ENCODE results near the gene CFAP141. TPM values are rescaled to one million over a fixed set of nuclear protein-coding genes. Genes with fewer than 3 reads are reported as not detected.

CFAP141 gene
- total RNA-seq, 2 donors from 2014 or later, result not detected

- intact Hi-C loops (cut with DNase I), result loop anchor here (2.0 kb wide), 1 partner anchor 52 kb away; the partner anchor contains the start of gene HAX1
These were observed 14.8 kb upstream of the CFAP141 start for GRCh38 chr1:154220970-154221277.

GRCh38 chr1:154220071-154220969, 14.2 kb upstream of the CFAP141 start, which contains the start of gene UBAP2L:
UBAP2L (plus strand) TSS chr1:154220955; CDS start chr1:154225124, 4,169 bp downstream.
- Histone ChIP-seq H3K9me3 (no peaks in the 10 kb centered on the region), H3K36me3 (peaks cover 0 to 4% of the 10 kb centered on the region in 2 donors), H3K27me3 (replicated peaks; ENCODE audit: insufficient read depth) (no peaks in the 10 kb centered on the region), H3K27ac (peak within 1 kb of the TSS; percentile 97 to 99), H3K4me3 (peak within 1 kb of the TSS; percentile 88 to 93), H3K4me1 (replicated peaks) (peaks cover 3% of the 10 kb centered on the region)
- DNase-seq (ENCODE audit: low spot score), result peak; percentile 99
- WGBS, result under 1% methylated on average over 73 of the region's 73 CpGs
- TF ChIP-seq POLR2AphosphoS5 (IDR thresholded peaks at IDR 0.05), result peak; percentile 100
- peak; percentile 90 for TF ChIP-seq POLR2A (IDR thresholded peaks at IDR 0.05)
- TF ChIP-seq CTCF (IDR thresholded peaks at IDR 0.05), result peak in 1 of 4 experiments; percentile 2
- intact Hi-C loops (cut with DNase I), result loop anchor here (2.0 kb wide), 1 partner anchor 52 kb away; the partner anchor contains the start of gene HAX1

More at GRCh38 chr1:154220970-154221277, 14.8 kb upstream of the CFAP141 start:
- peak overlapping the region; percentile 88 to 93 for H3K4me3 ChIP-seq
- peaks cover 0 to 4% of the 10 kb centered on the region in 2 donors for H3K36me3 ChIP-seq
- TF ChIP-seq POLR2A (IDR thresholded peaks at IDR 0.05), result no peak
- TF ChIP-seq CTCF (IDR thresholded peaks at IDR 0.05), result no peak
- TF ChIP-seq POLR2AphosphoS5 (IDR thresholded peaks at IDR 0.05), result no peak
- H3K27me3 ChIP-seq (replicated peaks; ENCODE audit: insufficient read depth), result no peaks in the 10 kb centered on the region
- peaks cover 3% of the 10 kb centered on the region for H3K4me1 ChIP-seq (replicated peaks)
- H3K9me3 ChIP-seq, result no peaks in the 10 kb centered on the region
- peak overlapping the region; percentile 97 to 99 for H3K27ac ChIP-seq
- WGBS, result under 1% methylated on average over 33 of the region's 33 CpGs
- no peak for DNase-seq (ENCODE audit: low spot score)

- WGBS, result 13% methylated on average over 5 of the region's 5 CpGs
These were observed 13.4 kb upstream of the CFAP141 start for GRCh38 chr1:154219541-154219940.

GRCh38 chr1:154218545-154218944, 12.4 kb upstream of the CFAP141 start:
- Histone ChIP-seq H3K27ac (no peak overlapping the region), H3K4me3 (peak overlapping the region in 1 of 2 donors; percentile 93), H3K36me3 (peaks cover 0 to 4% of the 10 kb centered on the region in 2 donors), H3K27me3 (replicated peaks; ENCODE audit: insufficient read depth) (no peaks in the 10 kb centered on the region), H3K9me3 (no peaks in the 10 kb centered on the region), H3K4me1 (replicated peaks) (peaks cover 3% of the 10 kb centered on the region)
- intact Hi-C loops (cut with DNase I), result no loop called here
- TF ChIP-seq CTCF (IDR thresholded peaks at IDR 0.05) (no peak), POLR2AphosphoS5 (IDR thresholded peaks at IDR 0.05) (no peak), POLR2A (IDR thresholded peaks at IDR 0.05) (no peak)
- 62% methylated on average over 3 of the region's 3 CpGs for WGBS
- DNase-seq (ENCODE audit: low spot score), result no peak

More at GRCh38 chr1:154219541-154219940, 13.4 kb upstream of the CFAP141 start:
- TF ChIP-seq CTCF (IDR thresholded peaks at IDR 0.05) (no peak), POLR2A (IDR thresholded peaks at IDR 0.05) (no peak), POLR2AphosphoS5 (IDR thresholded peaks at IDR 0.05) (no peak)
- peaks cover 0 to 4% of the 10 kb centered on the region in 2 donors for H3K36me3 ChIP-seq
- intact Hi-C loops (cut with DNase I), result no loop called here
- H3K4me1 ChIP-seq (replicated peaks), result peaks cover 3% of the 10 kb centered on the region
- H3K4me3 ChIP-seq, result peak overlapping the region; percentile 88 to 93
- no peak for DNase-seq (ENCODE audit: low spot score)
- no peaks in the 10 kb centered on the region for H3K27me3 ChIP-seq (replicated peaks; ENCODE audit: insufficient read depth)
- no peaks in the 10 kb centered on the region for H3K9me3 ChIP-seq
- peak overlapping the region; percentile 97 to 99 for H3K27ac ChIP-seq
